GM23338 (cell line): ENCODE results near the gene SIK2. TPM values are rescaled to one million over a fixed set of nuclear protein-coding genes. Genes with fewer than 3 reads are reported as not detected.

Experiments used
- ATAC-seq: fragments of 200-7000 bp; cut with Tn5 transposase; 3 replicates; pipeline ENCODE4 v1.9.1; 2020
- DNase-seq: peaks from one replicate; pipeline ENCODE4 v3.0.0-alpha.2; 2015; ENCODE audit warnings: low spot score
- H2AFZ ChIP-seq: fragments of 200-600 bp; sonication (generic); 2 replicates; pipeline ENCODE4 v1.8.0; 2016; ENCODE audit warnings: antibody characterized with exemption, mild to moderate bottlenecking, moderate library complexity
- H3F3A ChIP-seq: fragments of 200-600 bp; sonication (generic); replicated peaks from 2 replicates; pipeline ENCODE4 v1.8.0; 2017; ENCODE audit warnings: antibody characterized with exemption, mixed run types, low read depth
- H3K27ac ChIP-seq: fragments of 200-600 bp; sonication (generic); 2 replicates; pipeline ENCODE4 v1.6.1; 2016; ENCODE audit warnings: low read depth
- H3K27me3 ChIP-seq: fragments of 200-600 bp; sonication (generic); 2 replicates; pipeline ENCODE4 v1.8.0; 2016; ENCODE audit warnings: mild to moderate bottlenecking, mixed run types, moderate library complexity; ENCODE audit not compliant: insufficient read depth
- H3K36me3 ChIP-seq: fragments of 200-600 bp; sonication (generic); 2 replicates; pipeline ENCODE4 v1.8.0; 2016; ENCODE audit warnings: mild to moderate bottlenecking; ENCODE audit not compliant: insufficient read depth
- H3K4me1 ChIP-seq: fragments of 200-600 bp; sonication (generic); 2 replicates; pipeline ENCODE4 v1.8.0; 2016; ENCODE audit warnings: mild to moderate bottlenecking, moderate library complexity; ENCODE audit not compliant: insufficient read depth
- H3K4me2 ChIP-seq: fragments of 200-600 bp; sonication (generic); 2 replicates; pipeline ENCODE4 v1.7.1; 2017; ENCODE audit warnings: mixed run types
- H3K4me3 ChIP-seq: fragments of 200-600 bp; sonication (generic); 2 replicates; pipeline ENCODE4 v1.6.1; 2016; ENCODE audit warnings: mixed run types
- H3K79me2 ChIP-seq: fragments of 200-600 bp; sonication (generic); replicated peaks from 2 replicates; pipeline ENCODE4 v1.8.0; 2017; ENCODE audit warnings: mild to moderate bottlenecking; ENCODE audit not compliant: insufficient read depth
- H3K9me2 ChIP-seq: fragments of 200-600 bp; sonication (generic); 2 replicates; pipeline ENCODE4 v1.8.0; 2017; ENCODE audit not compliant: insufficient read depth
- H4K20me1 ChIP-seq: fragments of 200-600 bp; sonication (generic); replicated peaks from 2 replicates; pipeline ENCODE4 v1.8.0; 2017; ENCODE audit warnings: mild to moderate bottlenecking; ENCODE audit not compliant: insufficient read depth
- H3K27ac Mint-ChIP-seq: 2 replicates; pipeline ENCODE4 v1.8.0; 2020; ENCODE audit warnings: inconsistent platforms, mild to moderate bottlenecking, moderate library complexity, mixed read lengths
- H3K27me3 Mint-ChIP-seq: 3 replicates; pipeline ENCODE4 v1.8.0; 2022; ENCODE audit warnings: low read depth, mild to moderate bottlenecking, moderate library complexity, mixed read lengths, inconsistent platforms; ENCODE audit not compliant: insufficient read depth, poor library complexity
- H3K36me3 Mint-ChIP-seq: 3 replicates; pipeline ENCODE4 v1.8.0; 2021; ENCODE audit warnings: low read depth, mild to moderate bottlenecking, inconsistent platforms, moderate library complexity, mixed read lengths
- H3K4me1 Mint-ChIP-seq: 3 replicates; pipeline ENCODE4 v1.8.0; 2020; ENCODE audit warnings: mild to moderate bottlenecking, inconsistent platforms, mixed read lengths
- H3K4me3 Mint-ChIP-seq: 3 replicates; pipeline ENCODE4 v1.8.0; 2021; ENCODE audit warnings: moderate library complexity, mild to moderate bottlenecking, inconsistent platforms, mixed read lengths
- H3K9me3 Mint-ChIP-seq: 3 replicates; pipeline ENCODE4 v1.8.0; 2020; ENCODE audit warnings: moderate library complexity, mild to moderate bottlenecking, inconsistent platforms, mixed read lengths
- EZH2 ChIP-seq: fragments of 200-600 bp; sonication (generic); IDR thresholded peaks from one replicate; pipeline ENCODE4 v1.8.0; 2017; ENCODE audit warnings: antibody characterized with exemption, mild to moderate bottlenecking, low read depth; ENCODE audit not compliant: unreplicated experiment
- EZH2phosphoT487 ChIP-seq: fragments of 200-600 bp; sonication (generic); IDR thresholded peaks from one replicate; pipeline ENCODE4 v1.8.1; 2018; ENCODE audit warnings: antibody characterized with exemption; ENCODE audit not compliant: unreplicated experiment
- NANOG ChIP-seq: IDR thresholded peaks from 2 replicates; pipeline ENCODE4 v1.6.1; 2016; ENCODE audit warnings: antibody characterized with exemption, borderline replicate concordance
- POLR2AphosphoS5 ChIP-seq: IDR thresholded peaks from 2 replicates; pipeline ENCODE4 v1.6.1; 2016; ENCODE audit warnings: antibody characterized with exemption, low read depth
- ZNF331 ChIP-seq: fragments of 250-450 bp; sonication (Bioruptor Pico); IDR thresholded peaks from 2 replicates; pipeline ENCODE4 v1.5.0; 2020; ENCODE audit warnings: low read depth, mild to moderate bottlenecking, moderate library complexity
- polyA plus RNA-seq: library from polyadenylated mRNA; unstranded; fragments of >200 nt; fragmentation: Nextera tagmentation; extraction: Ambion mirVana; gene quantifications from 2 replicates; pipeline ENCODE4 v1.2.1, GENCODE V29; 2016
- total RNA-seq: library from RNA; depleted of rRNA; stranded (reverse); fragments of >200 nt; shearing (Covaris generic); gene quantifications from 2 replicates; pipeline ENCODE4 v1.2.3, GENCODE V29; 2014
- TF ChIP-seq, protein P1 (sequence below): IDR thresholded peaks from 2 replicates; pipeline ENCODE4 v1.6.1; 2016; ENCODE audit warnings: antibody characterized with exemption
- TF ChIP-seq, protein P2 (sequence below): IDR thresholded peaks from one replicate; pipeline ENCODE4 v1.6.1; 2018; ENCODE audit warnings: antibody characterized with exemption; ENCODE audit not compliant: unreplicated experiment

Gene SIK2
- total and polyA plus RNA-seq, 2 experiments from 2014 or later, result 2.3 to 6.7 TPM

DNA sequence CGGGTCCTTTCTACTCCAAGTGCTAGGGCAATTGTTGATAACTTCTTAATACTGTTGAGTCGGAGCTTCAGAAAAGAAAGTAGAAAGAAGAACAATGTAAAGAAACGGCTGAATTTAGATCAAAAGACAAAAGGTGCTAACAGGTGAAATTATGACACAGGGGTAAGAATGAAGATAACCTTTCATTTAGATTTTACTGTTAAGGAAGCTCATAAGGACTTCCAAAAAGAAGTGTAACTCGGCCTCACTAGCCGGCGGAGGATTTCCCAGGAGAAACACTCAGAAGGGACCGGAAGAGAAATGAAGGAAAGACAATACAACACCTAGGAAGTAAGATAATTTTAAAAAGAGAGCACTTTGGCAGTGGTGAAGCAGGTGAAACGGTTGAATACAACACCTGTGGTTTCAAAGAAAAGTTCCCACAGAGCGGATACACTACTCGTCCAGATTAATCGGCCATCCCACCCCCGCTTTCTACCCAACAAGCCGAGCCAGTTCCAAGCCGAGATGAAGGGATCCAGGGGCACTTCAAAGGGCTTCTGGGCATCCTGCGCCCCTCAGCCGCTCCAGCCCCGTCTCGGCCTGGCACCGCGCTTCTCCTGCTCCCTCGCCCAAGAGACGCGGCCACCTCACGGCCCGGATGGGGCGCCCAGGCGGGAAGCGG lies 163.2 kb downstream of the SIK2 start (continued):
- TF ChIP-seq, protein P1, sequence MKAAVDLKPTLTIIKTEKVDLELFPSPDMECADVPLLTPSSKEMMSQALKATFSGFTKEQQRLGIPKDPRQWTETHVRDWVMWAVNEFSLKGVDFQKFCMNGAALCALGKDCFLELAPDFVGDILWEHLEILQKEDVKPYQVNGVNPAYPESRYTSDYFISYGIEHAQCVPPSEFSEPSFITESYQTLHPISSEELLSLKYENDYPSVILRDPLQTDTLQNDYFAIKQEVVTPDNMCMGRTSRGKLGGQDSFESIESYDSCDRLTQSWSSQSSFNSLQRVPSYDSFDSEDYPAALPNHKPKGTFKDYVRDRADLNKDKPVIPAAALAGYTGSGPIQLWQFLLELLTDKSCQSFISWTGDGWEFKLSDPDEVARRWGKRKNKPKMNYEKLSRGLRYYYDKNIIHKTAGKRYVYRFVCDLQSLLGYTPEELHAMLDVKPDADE, result no peak
- TF ChIP-seq, protein P2, sequence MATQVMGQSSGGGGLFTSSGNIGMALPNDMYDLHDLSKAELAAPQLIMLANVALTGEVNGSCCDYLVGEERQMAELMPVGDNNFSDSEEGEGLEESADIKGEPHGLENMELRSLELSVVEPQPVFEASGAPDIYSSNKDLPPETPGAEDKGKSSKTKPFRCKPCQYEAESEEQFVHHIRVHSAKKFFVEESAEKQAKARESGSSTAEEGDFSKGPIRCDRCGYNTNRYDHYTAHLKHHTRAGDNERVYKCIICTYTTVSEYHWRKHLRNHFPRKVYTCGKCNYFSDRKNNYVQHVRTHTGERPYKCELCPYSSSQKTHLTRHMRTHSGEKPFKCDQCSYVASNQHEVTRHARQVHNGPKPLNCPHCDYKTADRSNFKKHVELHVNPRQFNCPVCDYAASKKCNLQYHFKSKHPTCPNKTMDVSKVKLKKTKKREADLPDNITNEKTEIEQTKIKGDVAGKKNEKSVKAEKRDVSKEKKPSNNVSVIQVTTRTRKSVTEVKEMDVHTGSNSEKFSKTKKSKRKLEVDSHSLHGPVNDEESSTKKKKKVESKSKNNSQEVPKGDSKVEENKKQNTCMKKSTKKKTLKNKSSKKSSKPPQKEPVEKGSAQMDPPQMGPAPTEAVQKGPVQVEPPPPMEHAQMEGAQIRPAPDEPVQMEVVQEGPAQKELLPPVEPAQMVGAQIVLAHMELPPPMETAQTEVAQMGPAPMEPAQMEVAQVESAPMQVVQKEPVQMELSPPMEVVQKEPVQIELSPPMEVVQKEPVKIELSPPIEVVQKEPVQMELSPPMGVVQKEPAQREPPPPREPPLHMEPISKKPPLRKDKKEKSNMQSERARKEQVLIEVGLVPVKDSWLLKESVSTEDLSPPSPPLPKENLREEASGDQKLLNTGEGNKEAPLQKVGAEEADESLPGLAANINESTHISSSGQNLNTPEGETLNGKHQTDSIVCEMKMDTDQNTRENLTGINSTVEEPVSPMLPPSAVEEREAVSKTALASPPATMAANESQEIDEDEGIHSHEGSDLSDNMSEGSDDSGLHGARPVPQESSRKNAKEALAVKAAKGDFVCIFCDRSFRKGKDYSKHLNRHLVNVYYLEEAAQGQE, result no peak
- TF ChIP-seq NANOG (0 out of 2 replicates have a peak, but pooled peaks have one; percentile 24), ZNF331 (CRISPR knock-in tag) (no peak), EZH2 (no peak)

DNA sequence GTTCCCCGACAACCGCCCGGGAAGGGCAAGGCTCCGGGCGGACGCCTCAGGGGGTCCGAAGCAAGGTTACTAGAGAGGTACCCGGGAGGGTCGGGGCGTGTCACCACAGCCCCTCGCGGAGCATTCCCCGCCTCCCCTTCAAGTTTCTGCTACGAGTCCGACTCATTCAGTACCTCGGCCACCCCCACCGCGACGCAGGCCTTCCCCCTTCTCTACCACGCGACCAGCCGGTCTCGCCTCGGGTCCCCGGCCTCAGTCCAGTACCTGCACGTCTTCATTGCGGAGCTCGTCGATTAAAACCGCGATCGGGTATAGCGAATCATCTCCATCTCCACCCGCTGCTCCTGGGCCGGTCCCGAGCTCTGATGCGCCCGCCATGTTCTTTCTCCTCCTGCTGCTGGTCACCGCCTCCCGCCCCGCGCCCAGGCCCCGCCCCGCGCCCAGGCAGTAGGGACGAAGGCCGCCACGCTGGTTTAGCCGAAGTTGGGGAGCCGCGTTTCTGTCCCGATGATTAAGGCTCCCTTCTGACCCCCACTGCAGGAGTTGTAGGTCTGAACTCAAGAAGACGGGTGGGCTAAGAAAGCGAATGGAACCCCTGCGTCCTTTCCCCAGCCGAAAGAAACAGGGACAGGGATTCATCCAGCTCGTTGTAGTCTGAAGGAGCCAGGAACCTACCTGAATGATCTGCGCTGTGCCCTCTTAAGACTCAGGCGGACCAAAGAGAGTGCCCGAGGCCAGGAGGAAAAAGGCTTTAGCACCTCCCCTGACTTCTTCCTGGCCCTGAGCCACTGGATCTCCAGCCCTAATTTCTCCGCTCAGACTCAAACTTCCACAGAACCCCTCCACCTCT lies 164.0 kb downstream of the SIK2 start, which contains the start of gene PPP2R1B:
TSS of gene PPP2R1B (minus strand) at position 406 of the 850 bp plus-strand sequence. CDS start at position 378, 28 bp downstream.
- DNase-seq, result peak; percentile 90
- no peaks in the 10 kb centered on the region for H3K9me2 ChIP-seq
- peaks cover 18% of the 10 kb centered on the region for H4K20me1 ChIP-seq
- H3K36me3 ChIP-seq, result peaks cover 32% of the 10 kb centered on the region
- H3K4me1 ChIP-seq, result peaks cover 41% of the 10 kb centered on the region
- peak within 1 kb of the TSS; percentile 100 for H3K4me3 Mint-ChIP-seq
- peak within 1 kb of the TSS; percentile 98 for H2AFZ ChIP-seq
- no peaks in the 10 kb centered on the region for H3K9me3 Mint-ChIP-seq
- TF ChIP-seq EZH2phosphoT487 (no peak), POLR2AphosphoS5 (peak; percentile 93)
- H3K4me1 Mint-ChIP-seq, result peaks cover 46% of the 10 kb centered on the region
- H3K27me3 ChIP-seq, result no peaks in the 10 kb centered on the region
- H3F3A ChIP-seq, result peaks cover 10% of the 10 kb centered on the region; the same call in 1 of the 2 replicates
- peak within 1 kb of the TSS; percentile 99 for H3K27ac Mint-ChIP-seq
- H3K27me3 Mint-ChIP-seq, result peaks cover 7% of the 10 kb centered on the region
- H3K4me3 ChIP-seq, result peak within 1 kb of the TSS; percentile 95
- H3K36me3 Mint-ChIP-seq, result peaks cover 41% of the 10 kb centered on the region
- H3K79me2 ChIP-seq, result peaks cover 41% of the 10 kb centered on the region
- peak within 1 kb of the TSS; percentile 75 for H3K4me2 ChIP-seq
- peak; percentile 87 for ATAC-seq
- H3K27ac ChIP-seq, result peak within 1 kb of the TSS; percentile 91
